GM18498 (cell line): ENCODE data around the gene SPRY4.
"Not testable (repeated sequence)": the region's sequence is repeated elsewhere in the genome, so short reads cannot be mapped to it uniquely, and the experiment has no call there.

Experiments
- ATAC-seq: cut with Tn5 transposase; IDR thresholded peaks from one replicate; pipeline ENCODE4 v1.9.1; 2021; ENCODE audit warnings: mild to moderate bottlenecking, moderate library complexity; ENCODE audit not compliant: unreplicated experiment

The SPRY4 gene, protein sequence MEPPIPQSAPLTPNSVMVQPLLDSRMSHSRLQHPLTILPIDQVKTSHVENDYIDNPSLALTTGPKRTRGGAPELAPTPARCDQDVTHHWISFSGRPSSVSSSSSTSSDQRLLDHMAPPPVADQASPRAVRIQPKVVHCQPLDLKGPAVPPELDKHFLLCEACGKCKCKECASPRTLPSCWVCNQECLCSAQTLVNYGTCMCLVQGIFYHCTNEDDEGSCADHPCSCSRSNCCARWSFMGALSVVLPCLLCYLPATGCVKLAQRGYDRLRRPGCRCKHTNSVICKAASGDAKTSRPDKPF

DNA sequence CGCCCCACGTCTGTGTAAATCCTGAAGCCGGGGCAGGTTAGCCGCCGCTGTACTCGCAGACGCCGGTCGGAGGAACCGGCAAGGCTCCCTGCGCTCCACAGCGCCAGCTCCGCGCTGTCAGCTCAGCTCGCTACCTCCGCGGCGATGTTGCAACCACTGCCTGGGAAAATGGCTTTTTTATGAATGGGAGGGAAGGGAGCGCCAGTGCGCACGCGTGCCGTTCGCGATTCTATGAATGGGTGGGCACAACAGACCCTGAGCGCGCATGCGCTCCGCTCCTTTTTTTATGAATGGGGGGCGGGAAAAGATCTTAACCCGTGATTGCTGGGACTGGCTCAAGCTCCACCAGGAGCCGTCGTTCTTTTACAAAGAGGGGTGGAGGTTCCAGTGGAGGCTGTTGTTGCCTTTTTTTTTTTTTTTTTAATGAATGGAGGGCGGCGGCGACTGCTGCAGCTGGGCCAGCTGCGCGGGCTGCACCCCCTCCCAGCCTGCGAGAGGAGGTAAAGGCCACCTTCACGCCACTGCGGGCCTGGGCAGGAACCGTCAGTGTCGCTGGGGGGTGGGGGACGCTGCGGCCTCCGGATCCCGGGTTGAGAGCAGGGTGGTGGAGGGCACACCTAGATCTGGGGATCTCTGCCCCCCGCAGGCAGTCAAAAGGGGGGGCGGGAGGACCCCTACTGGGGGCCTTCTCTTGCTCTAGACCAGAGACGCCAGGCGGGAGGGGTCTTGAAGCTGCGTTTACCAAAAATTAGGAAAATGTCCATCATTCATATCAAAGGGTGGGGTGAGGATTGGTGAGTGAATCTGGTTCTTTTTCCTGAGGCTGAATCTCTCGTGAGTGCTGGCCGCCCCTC lies at the start of gene SPRY4:
TSS of gene SPRY4 (minus strand) at position 151 of the 854 bp plus-strand sequence. CDS start 9,913 bp downstream, outside the sequence.
- peak; percentile 79 for ATAC-seq

DNA sequence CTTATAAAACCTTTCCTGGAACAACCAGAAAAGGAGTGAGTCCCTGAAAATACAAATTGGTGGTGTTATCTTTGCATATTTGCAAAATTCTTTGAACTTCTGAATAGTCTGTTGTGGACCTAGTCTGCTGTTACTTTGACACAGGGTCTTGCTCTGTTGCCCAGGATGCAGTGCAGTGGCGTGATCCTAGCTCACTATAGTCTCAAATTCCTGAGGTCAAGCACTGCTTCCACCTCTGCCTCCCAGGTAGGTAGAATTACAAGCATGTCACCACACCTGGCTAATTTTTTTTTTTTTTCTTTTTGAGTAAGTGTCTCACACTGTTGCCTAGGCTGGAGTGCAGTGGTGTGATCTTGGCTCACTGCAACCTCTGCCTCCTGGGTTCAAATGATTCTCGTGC lies 43.7 kb upstream of the SPRY4 start:
- ATAC-seq = no peak

DNA sequence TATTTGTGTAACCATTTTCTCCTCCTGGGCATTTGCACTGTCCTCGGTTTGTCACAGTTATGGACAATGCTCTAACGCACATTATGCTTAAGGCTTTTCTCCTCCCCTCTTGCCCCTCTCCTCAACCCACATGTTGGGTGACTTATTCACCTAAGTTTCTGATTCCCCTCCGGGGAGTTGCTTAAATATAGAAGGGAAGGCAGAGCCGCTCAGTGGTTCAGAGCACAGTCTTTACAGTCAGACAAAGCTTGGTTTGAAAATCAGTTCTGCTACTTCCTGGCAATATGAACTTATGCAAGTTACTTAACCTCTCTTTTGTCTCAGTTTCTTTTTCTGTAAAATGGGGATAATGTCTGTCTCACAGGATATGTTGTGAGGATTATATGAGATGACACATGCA lies 41.2 kb upstream of the SPRY4 start:
- no peak for ATAC-seq

DNA sequence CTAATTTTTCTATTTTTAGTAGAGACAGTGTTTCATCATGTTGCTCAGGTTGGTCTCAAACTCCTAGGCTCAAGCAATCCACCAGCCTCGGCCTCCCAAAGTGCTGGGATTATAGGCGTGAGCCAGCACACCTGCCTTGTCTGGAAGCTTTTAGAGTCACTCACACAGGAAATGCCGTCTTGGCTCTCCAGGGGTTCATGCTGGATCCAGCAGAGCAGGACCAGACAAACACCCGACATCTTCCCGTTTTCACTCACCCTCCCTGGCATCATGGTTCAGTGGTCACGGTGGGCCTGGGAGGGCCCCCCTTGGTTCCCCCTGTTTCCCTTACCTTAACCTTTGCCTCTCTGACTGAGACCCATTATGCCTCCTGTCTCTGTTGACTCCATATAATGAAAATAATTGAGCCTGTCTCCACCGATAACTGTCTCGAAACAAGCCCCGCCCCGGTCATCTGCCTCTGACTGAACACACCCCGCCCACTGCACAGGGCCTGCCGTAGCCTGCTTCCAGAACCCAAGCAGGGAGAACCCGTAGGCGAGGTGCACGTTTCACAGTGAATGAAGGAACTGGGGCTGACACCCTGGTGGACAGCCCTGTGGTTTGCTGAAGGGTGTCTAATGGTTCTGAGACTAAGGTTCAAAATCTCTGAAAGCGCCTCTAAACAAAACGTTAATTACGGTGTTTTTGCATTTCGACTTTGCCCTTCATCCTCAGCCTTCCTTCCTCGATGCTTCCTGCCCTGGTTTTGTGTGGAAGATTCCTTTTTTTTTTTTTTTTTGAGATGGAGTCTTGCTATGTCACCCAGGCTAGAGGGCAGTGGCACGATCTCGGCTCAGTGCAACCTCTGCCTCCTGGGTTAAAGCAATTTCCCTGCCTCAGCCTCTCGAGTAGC lies 39.7 kb upstream of the SPRY4 start:
- peak; percentile 63 for ATAC-seq

DNA sequence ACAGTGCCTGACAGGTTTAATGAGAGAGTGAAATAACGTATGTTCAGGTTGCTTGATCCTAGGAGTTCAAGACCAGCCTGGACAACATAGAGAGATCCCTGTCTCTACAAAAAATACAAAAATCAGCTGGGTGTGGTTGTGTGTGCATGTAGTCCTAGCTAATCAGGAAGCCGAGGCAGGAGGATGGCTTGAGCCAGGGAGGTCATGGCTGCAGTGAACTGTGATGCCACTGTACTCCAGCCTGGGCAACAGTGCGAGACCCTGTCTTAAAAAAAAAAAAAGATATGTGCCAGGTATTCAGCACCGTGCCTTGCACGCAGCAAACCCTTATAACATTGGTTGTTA lies 38.8 kb upstream of the SPRY4 start:
- ATAC-seq = no peak

DNA sequence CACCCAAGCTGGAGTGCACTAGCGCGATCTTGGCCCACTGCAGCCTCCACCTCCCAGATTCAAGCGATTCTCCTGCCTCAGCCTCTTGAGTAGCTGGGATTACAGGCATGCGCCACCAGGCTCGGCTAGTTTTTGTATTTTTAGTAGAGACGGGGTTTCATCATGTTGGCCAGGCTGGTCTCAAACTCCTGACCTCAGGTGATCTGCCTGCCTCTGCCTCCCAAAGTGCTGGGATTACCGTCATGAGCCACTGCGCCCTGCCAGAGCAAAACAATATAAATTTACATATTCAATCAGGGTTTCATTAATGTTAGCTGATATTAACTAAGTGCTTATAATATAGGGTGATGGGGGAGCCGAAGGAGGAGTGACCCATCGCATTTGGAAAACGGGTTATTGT lies 37.4 kb upstream of the SPRY4 start:
- not testable (repeated sequence) for ATAC-seq

DNA sequence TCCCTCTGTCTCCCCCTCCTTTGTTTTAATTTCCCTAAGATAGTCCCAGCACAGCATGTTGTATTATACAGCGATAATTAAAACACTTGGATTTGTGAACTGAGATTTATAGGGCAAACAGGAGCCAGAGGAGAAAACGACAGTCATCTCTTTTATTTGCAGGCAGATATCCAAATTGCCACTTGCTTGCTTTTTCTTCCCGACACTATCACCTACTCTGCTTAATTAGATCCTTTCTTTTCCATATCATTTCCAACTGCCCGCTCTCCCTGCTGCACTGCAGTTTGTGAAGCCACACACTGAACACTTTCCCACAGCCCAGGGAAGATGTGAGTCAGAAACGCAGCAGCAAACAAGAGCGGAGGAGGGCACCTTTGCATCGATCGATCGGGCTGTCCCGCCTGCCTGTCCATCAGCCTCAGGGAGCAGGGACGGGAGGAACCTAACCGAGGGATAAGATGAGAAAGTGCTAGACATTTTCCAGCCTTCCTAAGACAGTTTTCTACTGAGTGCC lies 35.8 kb upstream of the SPRY4 start:
- no peak for ATAC-seq

DNA sequence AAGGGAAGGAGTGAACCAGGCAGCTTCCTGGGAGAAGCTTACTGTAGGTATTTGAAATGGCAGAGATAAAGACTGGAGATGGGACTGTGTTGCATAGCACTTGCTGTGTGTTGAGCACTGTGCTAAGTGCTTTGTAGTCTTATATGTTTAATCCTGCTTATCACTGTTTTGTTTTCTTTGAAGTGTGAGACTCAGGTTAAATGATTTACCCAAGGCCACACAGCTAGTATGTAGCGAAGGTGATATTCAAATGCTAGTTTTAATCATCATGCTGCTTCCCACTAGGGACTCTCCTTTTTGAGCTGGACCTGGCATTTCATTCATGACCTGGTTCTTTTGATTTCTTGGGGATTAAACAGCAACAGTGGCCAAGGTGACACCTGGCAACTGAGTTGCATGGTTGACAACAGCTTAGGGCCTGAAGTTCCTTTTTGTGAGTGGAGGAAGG lies 35.3 kb upstream of the SPRY4 start:
- no peak for ATAC-seq

DNA sequence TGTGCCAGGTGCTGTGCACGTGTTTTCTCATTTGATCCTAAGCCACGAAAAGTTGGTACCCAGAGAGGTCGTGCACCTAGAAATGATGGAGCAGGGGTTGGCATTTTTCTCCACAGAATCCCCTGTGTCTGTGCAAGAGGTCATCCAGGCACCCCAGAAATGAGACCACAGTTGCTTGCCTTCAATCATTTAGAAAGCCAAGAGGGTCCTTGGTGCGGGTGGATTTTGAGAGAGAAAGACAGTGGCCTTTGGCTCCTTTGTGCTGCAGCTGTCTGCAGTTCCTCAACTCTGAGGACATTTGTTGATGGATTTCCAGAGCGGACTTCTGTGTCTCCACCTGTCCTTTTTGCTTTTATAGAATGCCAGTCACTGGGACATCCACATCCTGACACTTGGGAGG lies 33.8 kb upstream of the SPRY4 start:
- no peak for ATAC-seq

DNA sequence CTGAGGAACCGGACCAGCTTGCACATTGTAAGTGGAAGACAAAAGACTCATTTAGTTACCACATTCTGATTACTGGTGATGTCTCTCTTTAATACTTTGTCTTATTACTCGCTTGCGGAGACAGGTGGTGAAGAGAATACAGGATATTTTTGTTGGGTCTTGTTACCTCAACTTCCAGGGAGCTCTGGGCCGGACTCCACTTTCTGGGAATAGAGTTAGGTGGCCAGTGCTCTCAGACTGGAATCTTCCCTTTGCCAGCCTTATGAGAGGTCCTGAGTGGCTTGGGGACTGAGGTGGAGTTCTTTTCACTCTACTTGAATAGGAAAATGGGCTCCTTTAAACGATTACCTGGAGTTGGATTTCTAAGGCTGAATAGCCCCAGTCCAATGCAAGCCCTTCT lies 33.3 kb upstream of the SPRY4 start:
- no peak for ATAC-seq

DNA sequence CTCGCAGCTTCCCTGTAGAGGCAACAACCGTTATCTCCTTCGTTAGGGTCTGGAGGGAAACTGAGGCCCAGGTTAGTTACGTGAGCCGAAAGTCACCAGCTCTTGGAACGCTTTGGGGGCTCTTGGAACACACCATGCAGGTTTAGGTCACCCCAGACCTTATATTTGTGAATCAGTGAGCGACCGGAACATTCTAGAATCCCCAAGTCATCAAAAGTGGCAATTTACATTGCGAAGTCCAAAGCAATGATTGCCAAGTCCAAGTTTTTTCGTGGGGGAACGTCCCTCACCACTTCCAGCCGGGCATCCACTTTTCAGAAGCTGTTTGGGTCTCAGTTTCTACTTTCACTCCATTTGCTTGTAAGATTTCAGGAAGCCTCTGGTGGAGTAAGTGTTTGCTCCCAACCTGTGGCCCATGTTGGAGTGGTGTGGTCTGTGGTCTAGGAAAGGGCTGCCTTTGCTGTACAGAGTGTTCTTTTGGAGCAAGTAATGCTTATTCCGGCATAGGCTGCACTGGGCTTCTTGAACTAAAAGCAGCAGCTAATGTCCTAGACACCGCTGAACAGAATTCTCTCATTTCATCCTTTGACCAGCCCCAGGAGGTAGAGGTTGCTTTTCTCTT lies 32.8 kb upstream of the SPRY4 start:
- ATAC-seq = no peak

DNA sequence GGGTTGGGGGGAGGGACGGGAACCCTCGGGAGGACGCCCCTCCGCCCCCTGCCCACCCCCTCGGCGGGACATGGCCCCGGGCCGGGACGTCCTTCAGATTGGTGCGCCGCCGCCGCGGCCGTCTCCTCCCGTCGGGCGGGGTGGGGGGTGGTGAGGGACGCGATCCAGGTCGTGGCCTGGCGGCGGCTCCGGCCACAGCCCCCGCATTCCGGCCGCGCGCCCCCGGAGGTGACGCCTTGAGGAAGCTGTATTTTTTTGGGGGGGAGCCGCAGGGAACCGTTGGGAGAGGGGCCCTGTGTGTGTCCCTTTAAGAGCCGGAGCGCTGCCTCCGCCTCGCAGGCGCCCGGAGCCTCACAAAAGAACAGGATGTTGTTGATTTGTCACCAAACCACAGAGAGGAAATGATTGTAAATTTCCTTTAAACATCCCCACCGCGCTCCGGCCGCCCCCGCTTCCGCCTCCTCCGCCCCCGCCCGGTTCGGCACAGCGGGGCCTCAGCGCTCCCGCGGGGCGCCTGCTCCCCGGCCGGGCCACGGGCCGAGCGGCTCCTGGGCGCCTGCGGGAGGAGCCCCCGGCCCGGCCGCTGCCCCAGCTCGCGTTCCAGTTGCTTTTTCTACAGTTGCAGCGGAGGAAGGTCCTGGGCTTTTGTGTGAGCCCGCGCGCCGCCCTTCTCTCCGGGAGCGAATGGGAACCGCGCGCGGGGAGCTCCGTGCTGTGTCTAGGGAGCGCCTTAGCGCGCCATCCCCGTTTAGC lies 32.1 kb upstream of the SPRY4 start:
- ATAC-seq = peak; percentile 92

DNA sequence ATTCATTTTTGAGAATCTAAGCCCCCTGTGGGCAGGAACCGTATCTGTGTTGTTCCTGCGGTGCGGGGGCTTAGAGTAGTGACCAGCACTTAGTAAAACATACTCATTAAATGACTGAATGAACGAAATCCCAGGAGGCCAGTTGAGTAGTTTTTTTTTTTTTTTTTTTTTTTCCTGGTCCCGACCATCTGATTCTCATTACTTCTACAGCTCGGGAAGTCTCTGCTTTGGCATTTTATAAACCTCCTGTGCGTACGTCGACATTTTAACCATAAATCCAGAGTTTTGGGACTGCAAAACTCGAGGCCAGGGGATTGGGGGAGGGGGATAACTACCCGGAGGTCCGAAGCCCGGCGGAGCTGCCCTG lies 31.5 kb upstream of the SPRY4 start:
- ATAC-seq = no peak

DNA sequence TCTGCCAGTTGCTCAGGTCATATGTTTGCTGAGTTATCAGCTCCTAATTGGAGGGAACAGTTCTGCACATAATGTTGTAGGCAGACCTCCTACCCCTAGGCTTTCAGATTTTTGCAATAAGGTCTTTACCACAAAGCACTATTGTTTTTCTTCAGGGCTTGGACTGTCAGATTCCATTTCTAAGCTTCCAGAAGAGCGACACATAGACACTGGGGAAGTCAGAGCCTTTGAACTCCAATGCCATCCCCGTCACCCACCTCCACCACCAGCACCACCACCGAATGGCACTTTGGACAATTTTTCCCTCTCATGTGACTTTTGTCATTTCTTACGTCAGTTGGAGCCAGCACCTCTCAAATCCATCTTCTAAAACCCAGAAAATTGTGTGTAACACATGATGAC lies 28.3 kb upstream of the SPRY4 start:
- ATAC-seq = no peak

DNA sequence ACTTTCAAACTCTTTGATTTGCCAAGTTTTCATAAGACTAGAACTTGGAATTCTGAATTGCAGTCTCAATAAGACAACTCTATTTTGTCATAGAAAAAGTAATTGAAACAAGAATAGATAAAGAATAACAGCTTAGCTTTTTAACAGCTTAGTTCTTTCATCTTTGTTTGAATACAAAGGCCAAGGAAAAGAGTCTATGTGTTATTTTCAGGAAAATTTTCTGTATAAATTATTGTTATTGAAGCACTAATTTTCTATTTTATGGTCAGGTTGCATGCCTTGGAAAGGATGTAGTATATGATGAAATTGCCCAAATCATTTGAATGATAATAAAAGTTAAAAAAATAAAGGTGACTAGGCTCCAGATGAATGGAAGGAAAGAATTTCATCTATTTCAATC lies 25.2 kb upstream of the SPRY4 start:
- ATAC-seq = no peak

DNA sequence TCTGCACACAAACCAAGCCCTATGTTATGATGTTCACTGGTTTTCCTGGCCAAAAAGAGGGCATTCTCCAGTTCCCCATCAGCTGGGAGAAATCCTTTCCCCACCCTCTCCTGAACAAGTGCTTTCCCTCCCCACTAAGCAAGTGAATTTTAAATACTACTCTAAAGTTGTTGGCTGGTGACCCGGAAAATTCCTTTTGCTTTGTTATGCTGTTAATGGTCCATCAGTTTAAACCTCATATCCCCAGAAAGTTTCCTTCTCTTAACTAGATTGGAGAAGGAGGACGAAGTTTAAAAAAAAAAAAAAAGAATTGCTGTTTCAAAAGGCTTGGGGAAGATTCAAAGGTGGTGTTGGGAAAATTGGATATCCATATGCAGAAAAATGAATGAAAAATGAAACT lies 21.9 kb upstream of the SPRY4 start:
- no peak for ATAC-seq

DNA sequence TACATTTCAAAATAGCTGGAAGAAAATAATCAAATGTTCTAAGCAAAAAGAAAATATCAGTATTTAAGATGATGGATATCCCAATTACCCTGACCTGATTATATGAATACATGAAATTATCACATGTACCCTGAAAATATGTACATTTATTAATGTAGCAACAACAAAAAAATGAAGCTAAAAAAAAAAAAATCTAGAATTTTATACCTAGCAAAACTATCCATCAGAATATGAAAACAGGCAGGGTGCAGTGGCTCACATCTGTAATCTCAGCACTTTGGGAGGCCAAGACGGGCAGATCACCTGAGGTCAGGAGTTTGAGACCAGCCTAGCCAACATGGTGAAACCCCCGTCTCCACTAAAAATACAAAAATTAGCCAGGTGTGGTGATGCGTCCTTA lies 20.1 kb upstream of the SPRY4 start:
- not testable (repeated sequence) for ATAC-seq

DNA sequence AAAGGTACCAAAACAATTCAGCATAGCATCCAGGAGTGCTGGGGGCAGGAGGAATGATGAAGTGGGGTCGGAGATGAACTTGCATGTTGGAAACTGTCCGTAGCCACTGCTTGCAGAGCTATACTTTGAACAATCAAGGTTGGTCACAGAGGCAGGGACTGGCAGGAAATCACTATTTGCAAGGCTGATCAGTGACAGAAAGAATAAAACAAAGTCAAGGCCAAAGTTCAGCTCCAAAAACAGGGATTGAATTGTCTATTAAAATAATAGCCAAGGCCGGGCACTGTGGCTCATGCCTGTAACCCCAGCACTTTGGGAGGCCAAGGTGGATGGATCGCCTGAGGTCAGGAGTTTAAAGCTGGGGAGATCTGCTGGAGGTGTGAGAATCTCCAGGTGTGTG lies 18.7 kb upstream of the SPRY4 start:
- no peak for ATAC-seq

DNA sequence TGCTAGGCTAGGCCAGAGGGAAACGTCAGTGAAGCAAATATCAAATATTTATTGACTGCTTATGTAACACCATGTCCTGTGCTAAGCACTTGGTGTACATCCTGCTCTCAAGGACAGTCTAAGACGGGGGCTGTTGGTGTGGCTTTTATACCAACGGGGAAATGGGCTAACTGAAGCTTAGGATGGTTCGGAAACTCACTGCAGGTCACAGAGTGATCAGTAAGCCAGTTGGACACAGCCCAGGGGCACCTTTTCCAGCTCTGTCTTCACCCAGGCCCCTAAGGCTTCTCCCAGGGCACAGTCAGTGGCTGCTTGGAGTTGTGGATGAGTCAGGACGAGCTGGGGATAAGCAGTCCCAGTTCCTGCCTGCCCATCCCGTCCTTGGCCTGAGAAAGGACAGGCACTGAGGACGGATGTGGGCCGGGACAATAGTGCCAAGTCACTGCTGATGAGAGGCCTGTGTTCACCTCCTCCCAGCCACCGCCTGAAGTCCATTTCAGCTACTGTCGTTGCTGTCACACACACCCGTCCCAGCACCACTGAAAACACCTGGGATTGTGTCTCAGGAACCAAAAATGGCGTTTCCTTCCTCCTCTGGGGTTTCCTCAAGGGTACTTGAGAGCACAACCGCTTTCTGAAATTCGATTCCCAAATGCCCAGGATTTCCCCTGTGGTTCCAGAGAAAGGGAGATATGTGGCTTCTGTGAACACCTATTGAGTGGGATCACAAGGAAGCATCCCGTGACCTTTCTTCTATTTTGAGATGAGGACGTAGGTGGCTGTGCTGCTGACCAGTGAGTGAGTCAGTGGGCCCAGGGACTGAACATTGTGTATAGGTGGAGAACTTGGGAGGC lies 17.5 kb upstream of the SPRY4 start:
- ATAC-seq = no peak
